Tibial artery (tissue), 4 donors: ENCODE results near the gene C1QL4.

Experiments
- DNase-seq, 2 donors: peaks; one replicate each; pipeline ENCODE4 v3.0.0-alpha.2; 2019
- H3K27ac ChIP-seq, 2 donors: fragments of 200-600 bp; sonication (generic) in 1 of 2; 1 replicate in 1 of 2; 2 replicates in 1 of 2; pipeline ENCODE4 v1.5.1; 2018 to 2019; ENCODE audit warnings: mild to moderate bottlenecking in 1 of 2
- H3K27me3 ChIP-seq, 2 donors: fragments of 200-600 bp; sonication (generic) in 1 of 2; one replicate each; pipeline versions ENCODE4 v1.5.1 to v1.6.0; 2016 to 2019
- H3K36me3 ChIP-seq, 3 donors: fragments of 200-600 bp; sonication (generic) in 2 of 3; one replicate each; pipeline ENCODE4 v1.5.1; 2016 to 2019; ENCODE audit warnings: mild to moderate bottlenecking in 2 of 3
- H3K4me1 ChIP-seq, 4 donors: fragments of 200-600 bp; sonication (generic) in 2 of 4; 1 replicate in 3 of 4; 2 replicates in 1 of 4; pipeline ENCODE4 v1.5.1; 2016 to 2019
- H3K4me3 ChIP-seq, 2 donors: fragments of 200-600 bp; sonication (generic) in 1 of 2; 1 replicate in 1 of 2; 2 replicates in 1 of 2; pipeline ENCODE4 v1.5.1; 2018 to 2019; ENCODE audit warnings: mild to moderate bottlenecking in 2 of 2
- H3K9me3 ChIP-seq, 3 donors: fragments of 200-600 bp; sonication (generic) in 1 of 3; one replicate each; pipeline ENCODE4 v1.5.1; 2016 to 2019
- CTCF ChIP-seq, 2 experiments: fragments of 200-600 bp in 1 of 2; fragments of 450-650 bp in 1 of 2; IDR thresholded peaks; one replicate each; pipeline ENCODE4 v1.5.1; 2017 to 2019; ENCODE audit warnings: antibody characterized with exemption in 2 of 2, mild to moderate bottlenecking in 1 of 2, moderate library complexity in 1 of 2
- intact Hi-C: fragments of 100-400 bp; cut with DNase I; formaldehyde crosslinking; loops from one replicate; pipeline ENCODE4 v1.15.0; 2023; ENCODE audit warnings: low total_unique reads

Gene C1QL4

GRCh38 chr12:49298160-49298559, 38.8 kb downstream of the C1QL4 start:
- no peaks in the 10 kb centered on the region for H3K36me3 ChIP-seq
- H3K4me3 ChIP-seq, result no peak overlapping the region
- H3K27ac ChIP-seq, result no peak overlapping the region
- no peak for TF ChIP-seq CTCF (IDR thresholded peaks at IDR 0.05)
- H3K27me3 ChIP-seq, result peaks cover 0 to 79% of the 10 kb centered on the region in 2 donors
- no peaks in the 10 kb centered on the region for H3K9me3 ChIP-seq
- DNase-seq, result peak in 1 of 2 donors; percentile 34
- intact Hi-C loops, result loop anchor here (10.0 kb wide), 1 partner anchor 427 kb away; no protein-coding TSS in a partner anchor
- peaks cover 0 to 29% (median 23%) of the 10 kb centered on the region in 4 donors for H3K4me1 ChIP-seq

GRCh38 chr12:49297695-49298060, 39.3 kb downstream of the C1QL4 start:
- H3K36me3 ChIP-seq, result no peaks in the 10 kb centered on the region
- peak in 1 of 2 donors; percentile 32 for DNase-seq
- H3K9me3 ChIP-seq, result no peaks in the 10 kb centered on the region
- intact Hi-C loops, result loop anchor here (10.0 kb wide), 1 partner anchor 427 kb away; no protein-coding TSS in a partner anchor
- H3K4me1 ChIP-seq, result peaks cover 0 to 34% (median 28%) of the 10 kb centered on the region in 4 donors
- no peak for TF ChIP-seq CTCF (IDR thresholded peaks at IDR 0.05)
- H3K27ac ChIP-seq, result no peak overlapping the region
- peaks cover 0 to 77% of the 10 kb centered on the region in 2 donors for H3K27me3 ChIP-seq
- H3K4me3 ChIP-seq, result no peak overlapping the region

GRCh38 chr12:49296836-49297694, 39.9 kb downstream of the C1QL4 start:
- Histone ChIP-seq H3K9me3 (no peaks in the 10 kb centered on the region), H3K4me3 (peak overlapping the region in 1 of 2 donors; percentile 23), H3K36me3 (no peaks in the 10 kb centered on the region), H3K27me3 (peaks cover 0 to 72% of the 10 kb centered on the region in 2 donors), H3K4me1 (peaks cover 0 to 37% (median 29%) of the 10 kb centered on the region in 4 donors), H3K27ac (no peak overlapping the region)
- TF ChIP-seq CTCF (IDR thresholded peaks at IDR 0.05), result peak in 1 of 2 experiments; percentile 5
- DNase-seq, result peak in 1 of 2 donors; percentile 60
- intact Hi-C loops, result loop anchor here (10.0 kb wide), 1 partner anchor 428 kb away; no protein-coding TSS in a partner anchor

GRCh38 chr12:49296034-49296835, 40.8 kb downstream of the C1QL4 start:
- peak; percentile 38 to 53 for TF ChIP-seq CTCF (IDR thresholded peaks at IDR 0.05)
- Histone ChIP-seq H3K4me3 (peak overlapping the region in 1 of 2 donors; percentile 23), H3K9me3 (no peaks in the 10 kb centered on the region), H3K36me3 (no peaks in the 10 kb centered on the region), H3K27ac (no peak overlapping the region), H3K4me1 (peaks cover 0 to 37% (median 29%) of the 10 kb centered on the region in 4 donors), H3K27me3 (peaks cover 0 to 69% of the 10 kb centered on the region in 2 donors)
- intact Hi-C loops, result loop anchor here (10.0 kb wide), 1 partner anchor 429 kb away; no protein-coding TSS in a partner anchor
- peak in 1 of 2 donors; percentile 55 for DNase-seq
